Common myeloid progenitor, CD34-positive (primary cell): ENCODE data around the gene ASGR2. TPM values are rescaled to one million over a fixed set of nuclear protein-coding genes. Genes with fewer than 3 reads are reported as not detected.
"Not testable (repeated sequence)": the region's sequence is repeated elsewhere in the genome, so short reads cannot be mapped to it uniquely, and the experiment has no call there.

Experiments used
- CTCF ChIA-PET: fragments of 350-600 bp; sonication (Branson Sonifier 250); formaldehyde crosslinking; loops from one replicate; lab custom pipeline; 2021; ENCODE audit warnings: antibody characterized with exemption; lab: Charles Lee
- POLR2A ChIA-PET: fragments of 350-600 bp; sonication (Branson Sonifier 250); formaldehyde crosslinking; loops from one replicate; lab custom pipeline; 2021; ENCODE audit warnings: antibody characterized with exemption; lab: Charles Lee
- DNase-seq, 3 donors: peaks; one replicate each; pipeline versions ENCODE4 v3.0.0 to v3.0.0-alpha.2; 2013
- H3K27ac ChIP-seq, 2 experiments: 1 replicate in 1 of 2; 2 replicates in 1 of 2; pipeline ENCODE4 v1.7.0; 2013; ENCODE audit warnings: inconsistent platforms in 2 of 2, low read length in 2 of 2, mild to moderate bottlenecking in 2 of 2, low read depth in 1 of 2, moderate library complexity in 1 of 2; ENCODE audit not compliant: severe bottlenecking in 2 of 2, insufficient read depth in 1 of 2, poor library complexity in 1 of 2
- H3K27me3 ChIP-seq, 5 experiments: replicated peaks in 2 of 5; 1 replicate in 3 of 5; 2 replicates in 2 of 5; pipeline versions ENCODE4 v1.6.1 to v1.7.0; 2013; ENCODE audit warnings: low read length in 4 of 5, mild to moderate bottlenecking in 2 of 5, moderate library complexity in 2 of 5, inconsistent platforms in 1 of 5; ENCODE audit not compliant: insufficient read depth in 5 of 5, control insufficient read depth in 4 of 5
- H3K36me3 ChIP-seq, 4 experiments: 1 replicate in 2 of 4; 2 replicates in 2 of 4; pipeline versions ENCODE4 v1.6.1 to v1.7.0; 2013; ENCODE audit warnings: low read length in 3 of 4, control low read depth in 1 of 4, mild to moderate bottlenecking in 1 of 4; ENCODE audit not compliant: control insufficient read depth in 4 of 4, insufficient read depth in 4 of 4
- H3K4me1 ChIP-seq, 4 experiments: 1 replicate in 3 of 4; 2 replicates in 1 of 4; pipeline versions ENCODE4 v1.6.1 to v1.7.1; 2013; ENCODE audit warnings: low read length in 3 of 4, mild to moderate bottlenecking in 3 of 4, control low read depth in 1 of 4, inconsistent platforms in 1 of 4, moderate library complexity in 1 of 4; ENCODE audit not compliant: control insufficient read depth in 4 of 4, insufficient read depth in 4 of 4; ENCODE audit errors: control extremely low read depth in 1 of 4
- H3K4me3 ChIP-seq, 7 experiments: 1 replicate in 4 of 7; 2 replicates in 3 of 7; pipeline versions ENCODE4 v1.5.1 to v1.7.0; 2013; ENCODE audit warnings: mild to moderate bottlenecking in 7 of 7, low read length in 6 of 7, moderate library complexity in 6 of 7, inconsistent platforms in 2 of 7, low read depth in 2 of 7, control low read depth in 1 of 7; ENCODE audit not compliant: insufficient read depth in 4 of 7, control insufficient read depth in 1 of 7; ENCODE audit errors: extremely low read depth in 1 of 7
- H3K9me3 ChIP-seq, 5 experiments: 1 replicate in 4 of 5; 2 replicates in 1 of 5; pipeline versions ENCODE4 v1.6.1 to v1.7.1; 2013; ENCODE audit warnings: low read length in 4 of 5, mild to moderate bottlenecking in 2 of 5, inconsistent platforms in 1 of 5, low read depth in 1 of 5, moderate library complexity in 1 of 5; ENCODE audit not compliant: control insufficient read depth in 4 of 5, insufficient read depth in 2 of 5; ENCODE audit errors: control extremely low read depth in 1 of 5
- WGBS: methylation state at CpG from one replicate; pipeline ENCODE4 v1.1.5; 2013; ENCODE audit not compliant: insufficient coverage; 5-methylcytosine and 5-hydroxymethylcytosine counted together
- polyA plus RNA-seq: library from polyadenylated mRNA; unstranded; fragments of 120-200 nt; gene quantifications from one replicate; pipeline ENCODE4 v1.2.1, GENCODE V29; 2013

ASGR2 gene
- polyA plus RNA-seq: 1.1 TPM

- POLR2A ChIA-PET: no interaction called here
- H3K27me3 ChIP-seq: no peaks in the 10 kb centered on the region
These were observed at the start of gene ASGR2 for GRCh38 chr17:7114241-7114874. ASGR2 (minus strand) TSS chr17:7114822; CDS start chr17:7114240, 582 bp downstream.

GRCh38 chr17:7159571-7159970 is 44.9 kb upstream of the ASGR2 start:
- CTCF ChIA-PET, H3K9me3 ChIP-seq, DNase-seq, H3K36me3 ChIP-seq, H3K4me3 ChIP-seq, H3K27me3 ChIP-seq, H3K27ac ChIP-seq, H3K4me1 ChIP-seq, POLR2A ChIA-PET: not testable (repeated sequence)
- WGBS: 33% methylated on average over 2 of the region's 10 CpGs

More at GRCh38 chr17:7114241-7114874, at the start of gene ASGR2:
- peaks cover 0 to 2% (median 0%) of the 10 kb centered on the region in 5 experiments for H3K9me3 ChIP-seq
- no peak within 1 kb of the TSS for H3K27ac ChIP-seq
- 90% methylated on average over 7 of the region's 14 CpGs for WGBS
- no peaks in the 10 kb centered on the region for H3K36me3 ChIP-seq
- peaks cover 0 to 47% (median 30%) of the 10 kb centered on the region in 4 experiments for H3K4me1 ChIP-seq
- CTCF ChIA-PET: interaction anchor here (1.1 to 2.4 kb wide), 3 partner anchors 11 to 33 kb away, joined by 3 to 8 read pairs (median 5); no protein-coding TSS in a partner anchor
- H3K4me3 ChIP-seq: peak within 1 kb of the TSS in 1 of 7 experiments; percentile 33
- DNase-seq: no peak

GRCh38 chr17:7158424-7158823 is 43.8 kb upstream of the ASGR2 start:
- CTCF ChIA-PET: interaction anchor here (1.0 to 1.6 kb wide), 2 partner anchors 112 to 246 kb away, joined by 3 to 6 read pairs; no protein-coding TSS in a partner anchor
- H3K27me3 ChIP-seq, H3K27ac ChIP-seq, POLR2A ChIA-PET, DNase-seq, H3K4me1 ChIP-seq, H3K9me3 ChIP-seq, H3K36me3 ChIP-seq, H3K4me3 ChIP-seq: not testable (repeated sequence)
- 97% methylated on average over 9 of the region's 10 CpGs for WGBS

- no peaks in the 10 kb centered on the region for H3K36me3 ChIP-seq
- no peak for DNase-seq
- no peaks in the 10 kb centered on the region for H3K4me1 ChIP-seq
- CTCF ChIA-PET: no interaction called here
- POLR2A ChIA-PET: interaction anchor here (0.6 kb wide), 1 partner anchor 75 kb away, joined by 6 read pairs; no protein-coding TSS in a partner anchor
- H3K27ac ChIP-seq: no peak overlapping the region
- H3K27me3 ChIP-seq: peaks cover 0 to 2% (median 0%) of the 10 kb centered on the region in 5 experiments
- 73% methylated on average over 3 of the region's 10 CpGs for WGBS
- no peaks in the 10 kb centered on the region for H3K9me3 ChIP-seq
- H3K4me3 ChIP-seq: no peak overlapping the region
These were observed 41.8 kb upstream of the ASGR2 start for GRCh38 chr17:7156342-7156940.

GRCh38 chr17:7147772-7148171 is 33.1 kb upstream of the ASGR2 start:
- Histone ChIP-seq H3K4me3 (no peak overlapping the region), H3K9me3 (no peaks in the 10 kb centered on the region), H3K27ac (no peak overlapping the region), H3K27me3 (no peaks in the 10 kb centered on the region), H3K36me3 (no peaks in the 10 kb centered on the region), H3K4me1 (no peaks in the 10 kb centered on the region)
- no peak for DNase-seq
- WGBS: 100% methylated on average over 2 of the region's 3 CpGs
- ChIA-PET CTCF (interaction anchor here (0.9 to 1.6 kb wide), 3 partner anchors 9 to 47 kb away, joined by 4 to 5 read pairs (median 4); no protein-coding TSS in a partner anchor), POLR2A (no interaction called here)

GRCh38 chr17:7146115-7146514 is 31.5 kb upstream of the ASGR2 start:
- Histone ChIP-seq H3K27ac (no peak overlapping the region), H3K27me3 (no peaks in the 10 kb centered on the region), H3K4me3 (no peak overlapping the region), H3K36me3 (no peaks in the 10 kb centered on the region), H3K4me1 (no peaks in the 10 kb centered on the region), H3K9me3 (no peaks in the 10 kb centered on the region)
- DNase-seq: no peak
- ChIA-PET POLR2A (no interaction called here), CTCF (interaction anchor here (1.4 to 1.5 kb wide), 2 partner anchors 9 to 13 kb away, joined by 3 to 7 read pairs; no protein-coding TSS in a partner anchor)
- WGBS: 97% methylated on average over 4 of the region's 6 CpGs

- WGBS: 95% methylated on average over 8 of the region's 11 CpGs
- Histone ChIP-seq H3K36me3 (no peaks in the 10 kb centered on the region), H3K9me3 (no peaks in the 10 kb centered on the region), H3K4me1 (no peaks in the 10 kb centered on the region), H3K27ac (no peak overlapping the region), H3K27me3 (no peaks in the 10 kb centered on the region), H3K4me3 (no peak overlapping the region)
- CTCF ChIA-PET: interaction anchor here (0.6 to 16.2 kb wide), 2 partner anchors 63 to 93 kb away, joined by 4 to 374 read pairs; partner anchors contain the start of gene SLC16A11
- DNase-seq: no peak
- POLR2A ChIA-PET: no interaction called here
These were observed 29.6 kb upstream of the ASGR2 start for GRCh38 chr17:7144213-7144612.
